Body of pancreas (tissue), 4 donors: ENCODE measurements around the gene CCDC70. TPM values are rescaled to one million over a fixed set of nuclear protein-coding genes. Genes with fewer than 3 reads are reported as not detected.

Experiments used
- ATAC-seq: fragments of 150-250 bp; one replicate; pipeline ENCODE4 v1.9.1; 2016
- DNase-seq, 4 donors: peaks; one replicate each; pipeline ENCODE4 v3.0.0-alpha.2; 2019
- H3K27ac ChIP-seq, 4 donors: fragments of 200-600 bp; sonication (generic); 1 replicate in 3 of 4; 2 replicates in 1 of 4; pipeline versions ENCODE4 v1.5.1 to v1.6.1; 2016 to 2019; ENCODE audit warnings: mild to moderate bottlenecking in 1 of 4, mixed read lengths in 1 of 4, moderate library complexity in 1 of 4
- H3K27me3 ChIP-seq, 2 donors: fragments of 200-600 bp; sonication (generic); one replicate each; pipeline ENCODE4 v1.6.0; 2016; ENCODE audit warnings: mild to moderate bottlenecking in 1 of 2
- H3K36me3 ChIP-seq, 2 donors: fragments of 200-600 bp; sonication (generic); replicated peaks in 1 of 2; 2 replicates each; pipeline ENCODE4 v1.5.1; 2016; ENCODE audit warnings: low read depth in 2 of 2; ENCODE audit not compliant: insufficient read depth in 1 of 2
- H3K4me1 ChIP-seq: fragments of 200-600 bp; sonication (generic); one replicate; pipeline ENCODE4 v1.6.0; 2016
- H3K4me3 ChIP-seq, 2 donors: fragments of 200-600 bp; sonication (generic); 1 replicate in 1 of 2; 2 replicates in 1 of 2; pipeline ENCODE4 v1.5.1; 2016 to 2019
- H3K9me3 ChIP-seq, 3 donors: fragments of 200-600 bp; sonication (generic); 1 replicate in 2 of 3; 2 replicates in 1 of 3; pipeline ENCODE4 v1.5.1; 2016
- CTCF ChIP-seq, 7 experiments: fragments of 450-650 bp in 4 of 7; fragments of 200-600 bp in 3 of 7; sonication (generic) in 3 of 7; IDR thresholded peaks; one replicate each; pipeline ENCODE4 v1.5.1; 2016 to 2019; ENCODE audit warnings: antibody characterized with exemption in 7 of 7
- POLR2A ChIP-seq, 3 donors: fragments of 450-650 bp; IDR thresholded peaks; one replicate each; pipeline ENCODE4 v1.6.1; 2016; ENCODE audit warnings: antibody characterized with exemption in 3 of 3, mild to moderate bottlenecking in 2 of 3
- WGBS, 2 donors: methylation state at CpG; one replicate each; pipeline ENCODE4 v1.1.5; 2017; 5-methylcytosine and 5-hydroxymethylcytosine counted together
- intact Hi-C: fragments of 100-400 bp; cut with DNase I; formaldehyde crosslinking; loops from one replicate; pipeline ENCODE4 v1.15.1; 2023
- total RNA-seq, 2 donors: library from RNA; depleted of rRNA; stranded (reverse); fragments of >200 nt; gene quantifications; one replicate each; pipeline ENCODE4 v1.1.0, GENCODE V29; 2016

CCDC70 gene
- total RNA-seq, 2 donors from 2014 or later = not detected

- Histone ChIP-seq H3K27me3 (no peaks in the 10 kb centered on the region), H3K27ac (no peak overlapping the region), H3K4me3 (no peak overlapping the region), H3K36me3 (no peaks in the 10 kb centered on the region), H3K4me1 (peaks cover 8% of the 10 kb centered on the region), H3K9me3 (no peaks in the 10 kb centered on the region)
- WGBS, 2 donors = 66 to 82% methylated on average over 11 of the region's 11 CpGs
- no peak for TF ChIP-seq CTCF (IDR thresholded peaks at IDR 0.05)
- no peak for TF ChIP-seq POLR2A (IDR thresholded peaks at IDR 0.05)
- ATAC-seq (no peak), DNase-seq (no peak)
- intact Hi-C loops = no loop called here
Measured at GRCh38 chr13:51858433-51859247, 3.1 kb upstream of the CCDC70 start.

- no peak overlapping the region for H3K27ac ChIP-seq
- 58 to 63% methylated on average over 7 of the region's 7 CpGs for WGBS, 2 donors
- no peak for ATAC-seq
Measured at GRCh38 chr13:51862957-51863356, 1.2 kb downstream of the CCDC70 start.

GRCh38 chr13:51865838-51866237 is 4.1 kb downstream of the CCDC70 start:
- Histone ChIP-seq H3K27me3 (no peaks in the 10 kb centered on the region), H3K27ac (no peak overlapping the region), H3K4me3 (no peak overlapping the region), H3K36me3 (no peaks in the 10 kb centered on the region), H3K9me3 (no peaks in the 10 kb centered on the region), H3K4me1 (no peaks in the 10 kb centered on the region)
- TF ChIP-seq CTCF (IDR thresholded peaks at IDR 0.05) (no peak), POLR2A (IDR thresholded peaks at IDR 0.05) (no peak)
- no peak for ATAC-seq
- intact Hi-C loops = no loop called here
- 78 to 80% methylated on average over 7 of the region's 7 CpGs for WGBS, 2 donors
- no peak for DNase-seq

More at GRCh38 chr13:51862957-51863356, 1.2 kb downstream of the CCDC70 start:
- DNase-seq = no peak
- H3K27me3 ChIP-seq = no peaks in the 10 kb centered on the region
- TF ChIP-seq CTCF (IDR thresholded peaks at IDR 0.05) (no peak), POLR2A (IDR thresholded peaks at IDR 0.05) (no peak)
- H3K36me3 ChIP-seq = no peaks in the 10 kb centered on the region
- no peaks in the 10 kb centered on the region for H3K4me1 ChIP-seq
- no peak overlapping the region for H3K4me3 ChIP-seq
- no peaks in the 10 kb centered on the region for H3K9me3 ChIP-seq
- intact Hi-C loops = no loop called here

- no peak for DNase-seq
- H3K4me3 ChIP-seq = no peak overlapping the region
- 86 to 88% methylated on average over 4 of the region's 4 CpGs for WGBS, 2 donors
Measured at GRCh38 chr13:51867062-51867461, 5.3 kb downstream of the CCDC70 start.

GRCh38 chr13:51869916-51870315 is 8.1 kb downstream of the CCDC70 start:
- Histone ChIP-seq H3K9me3 (no peaks in the 10 kb centered on the region), H3K4me3 (no peak overlapping the region), H3K36me3 (no peaks in the 10 kb centered on the region), H3K4me1 (no peaks in the 10 kb centered on the region), H3K27me3 (no peaks in the 10 kb centered on the region), H3K27ac (no peak overlapping the region)
- intact Hi-C loops = no loop called here
- 79 to 88% methylated on average over 6 of the region's 6 CpGs for WGBS, 2 donors
- no peak for DNase-seq
- no peak for TF ChIP-seq CTCF (IDR thresholded peaks at IDR 0.05)
- TF ChIP-seq POLR2A (IDR thresholded peaks at IDR 0.05) = no peak
- no peak for ATAC-seq

More at GRCh38 chr13:51867062-51867461, 5.3 kb downstream of the CCDC70 start:
- intact Hi-C loops = no loop called here
- no peak for ATAC-seq
- Histone ChIP-seq H3K4me1 (no peaks in the 10 kb centered on the region), H3K27me3 (no peaks in the 10 kb centered on the region), H3K9me3 (no peaks in the 10 kb centered on the region), H3K36me3 (no peaks in the 10 kb centered on the region), H3K27ac (no peak overlapping the region)
- no peak for TF ChIP-seq POLR2A (IDR thresholded peaks at IDR 0.05)
